ENCODE data around the gene ZBTB7C.

The ZBTB7C gene

GRCh38 chr18:48188609-48189008, 220.6 kb downstream of the ZBTB7C start:
- no peak for DNase-seq (ENCODE audit: low spot score)

DNA sequence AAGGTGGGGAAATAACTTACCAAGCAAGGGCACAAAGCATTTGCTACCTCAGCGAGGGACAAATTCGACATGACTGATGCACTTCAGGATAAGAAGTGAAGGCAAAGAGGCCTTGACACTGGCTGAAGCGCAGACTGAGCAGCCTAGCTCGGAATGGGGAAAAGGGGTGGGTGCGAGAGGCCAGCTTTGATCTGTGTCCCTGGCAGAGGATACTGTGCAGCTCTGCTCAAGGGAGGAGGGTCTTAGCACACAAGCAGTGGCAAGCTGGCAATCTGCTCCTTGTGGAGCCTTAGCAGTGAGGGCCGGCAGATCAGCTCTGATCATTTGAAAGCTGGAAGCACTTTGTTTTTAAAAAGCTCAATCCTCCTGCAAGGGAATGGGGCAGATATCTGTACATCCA, 222.3 kb downstream of the ZBTB7C start:
- DNase-seq (ENCODE audit: low spot score): no peak

GRCh38 chr18:48186131-48186766, 222.9 kb downstream of the ZBTB7C start:
- DNase-seq (ENCODE audit: low spot score): no peak

GRCh38 chr18:48184118-48184517, 225.1 kb downstream of the ZBTB7C start:
- DNase-seq (ENCODE audit: low spot score): no peak

- DNase-seq (ENCODE audit: low spot score): no peak
Measured at GRCh38 chr18:48183613-48184012, 225.6 kb downstream of the ZBTB7C start.

DNA sequence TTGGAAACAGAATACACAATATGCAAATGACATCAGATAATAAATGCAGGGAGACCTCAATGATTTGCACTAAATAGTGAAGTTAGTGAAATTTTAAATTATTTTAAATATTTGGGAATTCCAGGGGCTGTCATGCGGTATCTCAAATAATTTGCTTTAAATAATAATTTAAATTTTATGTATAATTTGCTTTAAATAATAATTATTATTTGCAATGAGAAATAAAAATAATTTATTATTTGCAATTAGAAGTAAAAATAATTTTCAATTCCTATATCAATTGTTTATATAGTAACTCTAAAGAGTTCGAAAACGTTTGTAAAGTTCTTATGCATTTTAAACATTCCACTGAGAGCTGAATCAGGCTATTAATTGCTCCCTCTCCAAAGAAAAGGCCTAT, 226.4 kb downstream of the ZBTB7C start:
- DNase-seq (ENCODE audit: low spot score): no peak

GRCh38 chr18:48181857-48182256, 227.3 kb downstream of the ZBTB7C start:
- DNase-seq (ENCODE audit: low spot score): no peak

DNA sequence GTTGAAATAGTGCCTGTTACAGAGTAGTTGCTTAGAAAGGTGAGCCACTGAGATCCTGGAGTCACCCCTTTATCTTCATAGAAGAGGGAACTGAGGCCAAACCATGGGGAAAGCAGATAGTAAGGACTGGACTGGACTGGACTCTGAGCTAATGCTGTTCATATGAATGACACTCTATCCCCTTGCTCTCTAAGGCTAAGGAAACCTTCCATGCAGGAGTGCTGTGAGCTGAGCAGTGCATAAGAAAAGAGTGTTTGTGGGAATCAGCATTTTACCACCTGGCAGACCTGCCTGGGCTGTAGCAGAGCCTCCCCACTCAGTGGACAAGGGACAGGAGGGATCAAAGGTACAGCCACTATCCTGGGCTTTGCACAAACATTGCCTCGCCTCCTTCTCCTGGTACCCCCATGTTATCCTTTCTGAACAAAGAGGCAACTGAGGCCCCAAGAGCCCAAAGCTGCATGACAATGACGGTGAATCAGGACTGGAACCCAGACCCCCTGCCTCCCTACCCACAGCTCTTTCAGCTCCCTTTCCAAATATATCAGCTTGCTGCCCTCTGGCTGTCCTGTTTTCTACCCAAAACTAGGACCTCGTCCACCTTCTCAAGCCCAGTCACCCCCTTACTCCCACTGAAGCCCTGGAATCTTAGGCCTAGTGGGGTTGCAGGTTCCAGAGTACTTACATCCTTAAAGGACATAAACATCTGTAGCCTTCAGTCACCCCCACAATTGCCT, 227.9 kb downstream of the ZBTB7C start:
- no peak for DNase-seq (ENCODE audit: low spot score)

DNA sequence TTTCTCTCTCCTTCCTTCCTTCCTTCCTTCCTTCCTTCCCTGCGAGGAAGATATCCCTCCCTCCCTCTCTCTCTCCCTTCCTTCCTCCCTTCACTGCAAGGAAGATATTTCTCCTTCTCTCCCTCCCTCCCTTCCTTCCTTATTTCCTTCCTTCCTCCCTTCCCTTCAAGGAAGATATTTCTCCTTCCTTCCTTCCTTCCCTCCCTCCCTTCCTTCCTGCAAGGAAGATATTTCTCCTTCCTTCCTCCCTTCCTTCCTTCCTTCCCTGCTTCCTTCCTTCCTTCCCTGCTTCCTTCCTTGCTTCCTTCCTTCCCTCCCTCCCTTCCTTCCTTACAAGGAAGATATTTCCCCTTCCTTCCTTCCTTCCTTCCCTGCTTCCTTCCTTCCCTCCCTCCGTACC, 229.5 kb downstream of the ZBTB7C start:
- DNase-seq (ENCODE audit: low spot score): no peak

DNA sequence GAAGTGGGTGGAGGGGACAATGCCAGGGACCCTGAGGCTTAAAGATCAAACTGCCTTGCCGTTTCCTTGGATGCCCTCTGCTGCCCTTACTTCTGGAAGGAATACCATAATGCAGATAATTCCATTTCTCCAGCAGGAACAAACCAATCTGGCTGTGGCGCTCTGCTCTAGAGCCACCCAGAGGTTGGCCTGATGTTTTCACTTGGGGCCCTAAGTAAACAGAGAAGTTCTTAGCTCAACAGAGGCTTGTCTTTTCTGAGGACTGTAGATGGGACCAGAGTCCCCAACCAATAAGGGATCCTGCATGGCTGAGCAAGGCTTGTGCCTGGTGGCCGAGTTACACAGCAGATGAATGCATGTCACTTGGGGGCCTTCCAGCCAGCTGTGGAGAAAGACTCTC, 230.2 kb downstream of the ZBTB7C start:
- no peak for DNase-seq (ENCODE audit: low spot score)

- no peak for DNase-seq (ENCODE audit: low spot score)
Measured at GRCh38 chr18:48176909-48177308, 232.3 kb downstream of the ZBTB7C start.

- no peak for DNase-seq (ENCODE audit: low spot score)
Measured at GRCh38 chr18:48173557-48173956, 235.6 kb downstream of the ZBTB7C start.

DNA sequence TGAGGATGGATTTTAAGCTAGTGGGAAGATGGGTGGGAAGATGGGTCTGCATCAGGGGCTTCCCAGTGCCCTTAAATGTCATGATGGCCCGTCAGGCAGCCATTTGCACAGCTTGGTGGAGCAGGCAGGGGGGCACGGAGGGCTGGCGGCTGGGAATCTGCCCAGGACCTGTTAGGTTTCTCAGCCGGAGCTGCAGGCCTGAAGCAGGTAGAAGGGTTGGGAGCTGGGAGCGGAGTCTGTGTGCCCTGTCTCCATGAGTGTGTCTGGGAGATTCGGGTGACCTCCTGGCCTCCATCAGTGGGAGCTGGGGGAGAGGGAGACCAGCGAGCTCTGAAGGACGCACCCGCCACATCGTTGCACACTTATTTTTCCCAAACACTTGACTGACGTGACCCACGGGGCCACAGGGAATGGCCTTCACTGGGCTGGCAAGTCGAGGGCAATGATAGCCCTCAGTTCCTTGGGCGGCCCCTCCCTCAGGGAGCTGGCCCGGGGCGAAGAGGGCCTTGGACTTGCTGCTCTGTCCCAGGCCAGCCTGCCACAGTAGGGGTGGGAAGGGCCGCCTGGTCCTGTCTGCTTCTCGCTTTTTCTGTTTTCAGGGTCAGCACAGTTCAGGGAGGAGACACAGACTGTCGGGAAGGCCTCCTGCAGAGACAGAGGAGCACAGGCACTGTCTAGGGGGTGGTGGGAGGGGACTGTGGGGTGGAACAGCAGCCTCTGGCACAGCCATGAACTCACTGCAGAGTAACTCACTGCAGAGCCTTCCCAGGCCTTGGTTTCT, 236.8 kb downstream of the ZBTB7C start:
- no peak for DNase-seq (ENCODE audit: low spot score)

DNA sequence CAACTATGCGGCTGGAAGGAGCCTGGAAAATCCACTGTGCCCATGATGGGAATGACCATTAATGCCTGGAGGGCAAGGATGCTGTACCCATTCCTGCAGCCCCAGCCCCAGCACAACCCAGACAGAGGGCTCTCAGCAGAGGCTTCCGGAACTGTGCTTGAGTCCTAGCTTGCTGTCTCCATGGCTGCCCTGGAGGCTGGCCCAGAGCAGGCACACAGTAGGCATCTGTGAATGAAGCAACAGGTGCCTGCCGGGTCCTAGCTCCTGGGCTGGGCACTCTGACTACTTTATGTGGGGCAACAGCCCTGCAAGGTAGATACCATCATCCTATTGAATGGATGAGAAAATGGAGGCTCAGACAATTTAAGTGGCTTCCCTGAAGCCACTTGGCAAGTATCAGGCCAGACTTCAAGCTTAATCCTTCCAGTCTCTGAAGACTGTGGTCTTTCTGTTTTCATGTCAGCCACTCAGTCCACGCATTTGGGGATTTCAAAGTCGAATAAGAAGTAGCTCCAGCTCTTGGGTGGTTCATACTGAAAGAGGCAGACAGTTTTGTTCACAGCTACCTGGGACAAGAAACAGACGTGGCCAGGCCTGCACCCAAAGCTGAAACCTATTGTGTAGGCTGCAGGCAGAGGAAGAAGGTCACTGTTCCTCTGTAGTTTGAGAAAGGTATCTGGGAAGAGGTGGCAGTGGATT, 237.5 kb downstream of the ZBTB7C start:
- no peak for DNase-seq (ENCODE audit: low spot score)

GRCh38 chr18:48170651-48171050, 238.5 kb downstream of the ZBTB7C start:
- DNase-seq (ENCODE audit: low spot score): no peak

DNA sequence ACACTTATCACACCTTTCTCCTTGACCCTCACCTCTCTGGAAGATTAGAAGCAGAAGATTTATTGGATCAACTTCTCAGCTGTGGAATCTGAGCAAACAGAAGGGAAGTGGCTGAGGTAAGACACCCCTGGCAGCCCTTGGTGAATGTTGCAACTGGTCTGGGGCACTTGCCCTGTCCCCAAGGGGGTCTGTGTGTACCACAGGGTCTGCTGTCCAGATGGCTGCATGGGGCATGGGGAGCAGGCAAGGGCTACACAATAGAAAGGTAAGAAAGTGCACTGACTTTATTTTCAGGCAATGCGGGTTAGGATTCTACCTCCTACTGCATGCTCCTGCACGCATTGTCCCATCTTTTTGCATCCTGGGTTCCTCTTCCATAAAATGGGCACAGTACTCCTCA, 240.3 kb downstream of the ZBTB7C start:
- no peak for DNase-seq (ENCODE audit: low spot score)

GRCh38 chr18:48167897-48168253, 241.3 kb downstream of the ZBTB7C start:
- DNase-seq (ENCODE audit: low spot score): no peak

- no peak for DNase-seq (ENCODE audit: low spot score)
Measured at GRCh38 chr18:48166336-48166875, 242.8 kb downstream of the ZBTB7C start.

DNA sequence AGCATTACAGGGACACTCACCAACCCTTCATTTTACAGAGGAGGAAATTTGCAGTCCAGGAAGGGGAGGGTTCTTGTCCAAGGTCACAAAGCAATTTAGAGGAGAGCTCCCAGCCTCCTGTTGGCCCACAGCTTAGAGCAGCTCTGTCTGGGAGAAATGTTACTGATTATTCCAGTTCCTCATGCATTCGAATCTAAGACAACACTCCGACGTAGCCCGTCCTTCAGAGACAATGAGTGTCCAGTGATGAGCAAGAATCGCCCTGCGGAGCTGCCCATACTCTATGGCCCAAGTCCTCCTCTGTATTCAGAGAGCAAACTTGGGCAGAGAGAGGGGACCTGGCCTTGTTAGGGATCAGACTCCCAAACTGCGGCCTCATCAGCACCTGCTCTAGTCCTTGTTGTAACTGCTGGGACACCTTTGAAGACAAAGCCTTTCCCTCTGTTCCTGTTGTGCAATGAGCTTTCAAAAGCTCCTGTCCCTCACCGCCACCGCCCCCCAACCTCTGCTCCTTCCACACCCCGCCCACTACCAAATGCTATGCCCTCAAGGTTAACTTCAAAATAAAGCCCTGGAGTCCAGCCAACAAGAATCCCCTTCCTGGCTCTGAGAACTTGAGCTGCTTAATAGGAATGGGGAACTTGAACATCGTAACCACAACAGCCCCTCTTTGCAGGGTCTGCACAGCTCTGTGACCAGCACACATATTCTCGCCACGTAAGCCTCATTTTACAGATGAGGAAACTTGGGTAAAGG, 243.9 kb downstream of the ZBTB7C start:
- DNase-seq (ENCODE audit: low spot score): no peak

DNA sequence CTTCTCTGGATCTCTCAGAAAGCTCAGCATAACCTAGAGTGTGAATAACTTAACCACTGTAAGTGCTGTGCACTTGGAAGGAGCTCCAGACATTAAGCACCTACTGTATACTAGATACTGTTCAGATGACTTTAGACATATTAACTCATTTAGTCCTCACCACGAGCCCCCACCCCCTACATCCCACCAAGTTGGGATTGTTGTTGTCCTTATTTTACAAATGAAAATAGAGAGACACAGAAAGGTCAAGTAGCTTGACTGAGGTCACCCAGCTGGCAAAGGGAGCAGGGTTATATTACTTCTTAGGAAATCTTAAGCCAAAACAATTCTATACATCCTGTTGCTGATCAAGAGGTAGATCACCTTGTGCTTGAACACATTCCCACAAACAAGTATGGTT, 244.5 kb downstream of the ZBTB7C start:
- no peak for DNase-seq (ENCODE audit: low spot score)

DNA sequence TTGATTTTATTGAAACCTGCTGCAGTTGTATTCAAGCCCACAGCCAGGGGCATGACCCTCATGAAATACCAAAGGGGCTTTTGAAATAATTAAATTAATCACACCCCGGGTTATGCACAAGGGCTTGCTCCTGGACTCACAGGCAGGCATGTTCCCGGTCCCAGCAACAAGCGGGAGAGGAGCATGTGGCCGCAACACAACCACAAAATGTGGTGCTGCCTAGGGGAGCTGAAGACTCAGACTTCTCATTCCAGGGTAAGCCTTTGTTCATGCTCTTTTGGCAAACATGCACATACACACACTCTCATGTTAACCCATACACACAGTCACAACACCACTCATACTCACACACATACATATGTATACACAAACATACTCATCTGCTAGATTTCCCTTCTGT, 245.1 kb downstream of the ZBTB7C start:
- no peak for DNase-seq (ENCODE audit: low spot score)

DNA sequence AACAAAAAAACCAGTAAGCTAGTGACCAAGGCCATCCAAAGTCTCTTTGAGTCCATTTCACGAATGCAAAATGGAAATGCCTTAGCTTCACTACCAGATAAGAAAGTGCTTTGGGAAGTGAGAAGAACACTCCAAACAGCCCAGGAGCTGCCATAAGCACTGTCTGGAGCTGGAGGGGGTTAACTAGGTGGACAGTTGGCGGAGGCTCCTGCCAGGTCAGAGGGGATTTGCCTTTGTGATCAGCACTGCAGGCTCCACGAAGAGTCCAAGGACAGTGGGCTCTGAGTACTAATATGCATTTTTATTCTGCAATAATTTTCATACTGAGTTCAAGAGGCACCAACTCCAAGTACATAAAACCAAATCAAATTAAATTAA, 245.5 kb downstream of the ZBTB7C start:
- no peak for DNase-seq (ENCODE audit: low spot score)

Measured in Ammon's horn (tissue), 1 donor.